HEK293 (cell line): Measurements from ENCODE around the gene KIF21B.

ENCODE experiments used
- KLF7 ChIP-seq: fragments of 450-650 bp; formaldehyde crosslinking; IDR thresholded peaks from 2 replicates; pipeline ENCODE4 v1.5.1; 2016; ENCODE audit warnings: missing biosample characterization, missing genetic modification characterization, borderline replicate concordance
- MYNN ChIP-seq: fragments of 450-650 bp; formaldehyde crosslinking; IDR thresholded peaks from 2 replicates; pipeline ENCODE4 v1.5.1; 2016; ENCODE audit warnings: missing biosample characterization, missing genetic modification characterization, borderline replicate concordance
- PBX3 ChIP-seq: sonication (generic); formaldehyde crosslinking; IDR thresholded peaks from 2 replicates; pipeline ENCODE4 v1.8.1; 2022; ENCODE audit warnings: mild to moderate bottlenecking, moderate library complexity, missing genetic modification reagents
- YY1 ChIP-seq: fragments of 450-650 bp; formaldehyde crosslinking; IDR thresholded peaks from 2 replicates; pipeline ENCODE4 v1.5.1; 2018; ENCODE audit warnings: missing biosample characterization, missing genetic modification characterization
- ZBTB7A ChIP-seq: fragments of 450-650 bp; formaldehyde crosslinking; IDR thresholded peaks from 2 replicates; pipeline ENCODE4 v1.5.1; 2016; ENCODE audit warnings: low read depth, missing biosample characterization, missing genetic modification characterization
- ZNF174 ChIP-seq: fragments of 450-650 bp; formaldehyde crosslinking; IDR thresholded peaks from 2 replicates; pipeline ENCODE4 v1.5.0; 2017; ENCODE audit warnings: missing biosample characterization, mild to moderate bottlenecking, missing genetic modification characterization
- ZNF488 ChIP-seq: fragments of 450-650 bp; formaldehyde crosslinking; IDR thresholded peaks from 2 replicates; pipeline ENCODE4 v1.5.1; 2016; ENCODE audit warnings: missing biosample characterization, missing genetic modification characterization
- ZNF571 ChIP-seq: fragments of 450-650 bp; formaldehyde crosslinking; IDR thresholded peaks from 2 replicates; pipeline ENCODE4 v1.5.0; 2017; ENCODE audit warnings: missing biosample characterization, missing genetic modification characterization
- ZNF596 ChIP-seq: fragments of 450-650 bp; IDR thresholded peaks from 2 replicates; pipeline ENCODE4 v1.5.0; 2018; ENCODE audit warnings: missing biosample characterization, mild to moderate bottlenecking, missing genetic modification characterization, moderate library complexity
- ZNF658 ChIP-seq: fragments of 450-650 bp; formaldehyde crosslinking; IDR thresholded peaks from 2 replicates; pipeline ENCODE4; 2016; ENCODE audit warnings: missing biosample characterization, missing genetic modification characterization
- ZNF768 ChIP-seq: fragments of 450-650 bp; formaldehyde crosslinking; IDR thresholded peaks from 2 replicates; pipeline ENCODE4 v1.5.1; 2018; ENCODE audit warnings: missing biosample characterization, mild to moderate bottlenecking, missing genetic modification characterization
- TF ChIP-seq, protein P1 (sequence below): fragments of 450-650 bp; formaldehyde crosslinking; IDR thresholded peaks from 2 replicates; pipeline ENCODE4 v1.5.1; 2016; ENCODE audit warnings: missing biosample characterization, missing genetic modification characterization
- TF ChIP-seq, protein P2 (sequence below): fragments of 450-650 bp; formaldehyde crosslinking; IDR thresholded peaks from 2 replicates; pipeline ENCODE4 v1.5.1; 2017; ENCODE audit warnings: missing biosample characterization, mild to moderate bottlenecking, missing genetic modification characterization, moderate library complexity
- TF ChIP-seq, protein P3 (sequence below): fragments of 450-650 bp; formaldehyde crosslinking; IDR thresholded peaks from 2 replicates; pipeline ENCODE4 v1.5.1; 2016; ENCODE audit warnings: missing biosample characterization, missing genetic modification characterization

GRCh38 chr1:200975458-200975857, 48.1 kb downstream of the KIF21B start:
- TF ChIP-seq YY1 (tag by site-specific recombination), result no peak
- TF ChIP-seq, protein P1, sequence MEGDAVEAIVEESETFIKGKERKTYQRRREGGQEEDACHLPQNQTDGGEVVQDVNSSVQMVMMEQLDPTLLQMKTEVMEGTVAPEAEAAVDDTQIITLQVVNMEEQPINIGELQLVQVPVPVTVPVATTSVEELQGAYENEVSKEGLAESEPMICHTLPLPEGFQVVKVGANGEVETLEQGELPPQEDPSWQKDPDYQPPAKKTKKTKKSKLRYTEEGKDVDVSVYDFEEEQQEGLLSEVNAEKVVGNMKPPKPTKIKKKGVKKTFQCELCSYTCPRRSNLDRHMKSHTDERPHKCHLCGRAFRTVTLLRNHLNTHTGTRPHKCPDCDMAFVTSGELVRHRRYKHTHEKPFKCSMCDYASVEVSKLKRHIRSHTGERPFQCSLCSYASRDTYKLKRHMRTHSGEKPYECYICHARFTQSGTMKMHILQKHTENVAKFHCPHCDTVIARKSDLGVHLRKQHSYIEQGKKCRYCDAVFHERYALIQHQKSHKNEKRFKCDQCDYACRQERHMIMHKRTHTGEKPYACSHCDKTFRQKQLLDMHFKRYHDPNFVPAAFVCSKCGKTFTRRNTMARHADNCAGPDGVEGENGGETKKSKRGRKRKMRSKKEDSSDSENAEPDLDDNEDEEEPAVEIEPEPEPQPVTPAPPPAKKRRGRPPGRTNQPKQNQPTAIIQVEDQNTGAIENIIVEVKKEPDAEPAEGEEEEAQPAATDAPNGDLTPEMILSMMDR, result no peak
- TF ChIP-seq, protein P2, sequence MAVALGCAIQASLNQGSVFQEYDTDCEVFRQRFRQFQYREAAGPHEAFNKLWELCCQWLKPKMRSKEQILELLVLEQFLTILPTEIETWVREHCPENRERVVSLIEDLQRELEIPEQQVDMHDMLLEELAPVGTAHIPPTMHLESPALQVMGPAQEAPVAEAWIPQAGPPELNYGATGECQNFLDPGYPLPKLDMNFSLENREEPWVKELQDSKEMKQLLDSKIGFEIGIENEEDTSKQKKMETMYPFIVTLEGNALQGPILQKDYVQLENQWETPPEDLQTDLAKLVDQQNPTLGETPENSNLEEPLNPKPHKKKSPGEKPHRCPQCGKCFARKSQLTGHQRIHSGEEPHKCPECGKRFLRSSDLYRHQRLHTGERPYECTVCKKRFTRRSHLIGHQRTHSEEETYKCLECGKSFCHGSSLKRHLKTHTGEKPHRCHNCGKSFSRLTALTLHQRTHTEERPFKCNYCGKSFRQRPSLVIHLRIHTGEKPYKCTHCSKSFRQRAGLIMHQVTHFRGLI (tag by site-specific recombination), result no peak
- no peak for TF ChIP-seq ZNF488 (tag by site-specific recombination)
- no peak for TF ChIP-seq MYNN (tag by site-specific recombination)
- no peak for TF ChIP-seq ZNF174 (tag by site-specific recombination)
- no peak for TF ChIP-seq KLF7 (tag by site-specific recombination)
- no peak for TF ChIP-seq ZNF596 (tag by site-specific recombination)
- TF ChIP-seq ZNF768 (tag by site-specific recombination), result no peak
- TF ChIP-seq, protein P3, sequence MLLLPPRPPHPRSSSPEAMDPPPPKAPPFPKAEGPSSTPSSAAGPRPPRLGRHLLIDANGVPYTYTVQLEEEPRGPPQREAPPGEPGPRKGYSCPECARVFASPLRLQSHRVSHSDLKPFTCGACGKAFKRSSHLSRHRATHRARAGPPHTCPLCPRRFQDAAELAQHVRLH (tag by site-specific recombination), result no peak
- no peak for TF ChIP-seq ZNF571 (tag by site-specific recombination)
- no peak for TF ChIP-seq PBX3 (CRISPR knock-in tag)
- no peak for TF ChIP-seq ZNF658 (tag by site-specific recombination)
- no peak for TF ChIP-seq ZBTB7A (tag by site-specific recombination)
